ENCODE data around the gene MTF1.
"Not testable (repeated sequence)": the region's sequence is repeated elsewhere in the genome, so short reads cannot be mapped to it uniquely, and the experiment has no call there.

The MTF1 gene

GRCh38 chr1:37794372-37795339, 64.7 kb downstream of the MTF1 start:
- DNase-seq: peak in 6 of 58 donors; percentile 6 to 33 (median 10)

GRCh38 chr1:37793773-37794371, 65.5 kb downstream of the MTF1 start, which contains the start of gene MANEAL:
Gene MANEAL (plus strand): TSS chr1:37793847. CDS start chr1:37794183, 336 bp downstream.
- peak in 35 of 58 donors; percentile 7 to 62 (median 31) for DNase-seq

- peak in 1 of 58 donors; percentile 38 for DNase-seq
These were observed 66.3 kb downstream of the MTF1 start for GRCh38 chr1:37792943-37793686.

- no peak for DNase-seq
These were observed 76.9 kb downstream of the MTF1 start for GRCh38 chr1:37782491-37782890.

GRCh38 chr1:37778654-37779053, 80.7 kb downstream of the MTF1 start:
- DNase-seq: no peak

- no peak for DNase-seq
These were observed 82.4 kb downstream of the MTF1 start for GRCh38 chr1:37776946-37777516.

- not testable (repeated sequence) for DNase-seq
These were observed 88.0 kb downstream of the MTF1 start for GRCh38 chr1:37771440-37771839.

- no peak for DNase-seq
These were observed 91.9 kb downstream of the MTF1 start for GRCh38 chr1:37767488-37767887.

GRCh38 chr1:37765916-37766664, 93.3 kb downstream of the MTF1 start:
- peak in 13 of 58 donors; percentile 4 to 42 (median 19) for DNase-seq

GRCh38 chr1:37764888-37765441, 94.4 kb downstream of the MTF1 start, which contains the start of gene EPHA10:
Gene EPHA10 (minus strand): TSS chr1:37765120. CDS start chr1:37765066, 54 bp downstream.
- DNase-seq: peak in 52 of 58 donors; percentile 13 to 89 (median 54)

- DNase-seq: peak in 18 of 58 donors; percentile 3 to 67 (median 37)
These were observed 95.0 kb downstream of the MTF1 start for GRCh38 chr1:37764414-37764825.

GRCh38 chr1:37763791-37764413, 95.5 kb downstream of the MTF1 start:
- peak in 2 of 58 donors; percentile 17 to 47 for DNase-seq

- DNase-seq: no peak
These were observed 96.9 kb downstream of the MTF1 start for GRCh38 chr1:37762516-37762915.

- DNase-seq: no peak
These were observed 97.8 kb downstream of the MTF1 start for GRCh38 chr1:37761416-37762095.

Measured in anterior cingulate cortex (tissue), 58 donors.